ENCODE results near the gene MCAM.
A peak's percentile ranks its signal among the peaks of the same experiment; 100 is the strongest.

Gene MCAM

GRCh38 chr11:119316729-119317591 is at the start of gene MCAM:
MCAM (minus strand) TSS chr11:119317130; CDS start chr11:119317101, 29 bp downstream.
- DNase-seq, result peak; percentile 76

DNA sequence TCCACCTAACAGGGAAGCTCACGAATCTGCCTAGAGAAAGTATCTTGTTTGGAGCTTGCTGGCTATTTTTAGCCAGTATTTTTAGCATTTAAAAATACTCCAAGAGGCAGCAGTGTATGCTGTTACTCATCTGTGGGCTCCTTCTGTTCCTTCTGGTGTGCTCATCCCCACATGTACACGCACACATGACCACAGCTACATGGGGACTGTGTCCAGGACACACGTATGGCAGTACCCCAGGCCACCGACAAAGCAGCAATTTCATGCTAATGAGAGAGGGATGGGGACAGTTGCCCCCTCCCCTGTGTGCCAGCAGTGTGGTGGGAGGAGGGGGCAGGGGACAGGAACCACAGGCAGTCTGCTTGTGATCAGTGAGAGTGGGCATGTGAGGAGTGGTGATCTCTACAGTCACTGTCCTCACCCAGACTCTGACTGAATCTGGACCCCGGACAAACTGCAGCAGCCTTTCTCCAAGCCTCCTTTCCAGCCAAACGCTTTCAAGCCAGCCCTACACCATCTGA is 48.2 kb upstream of the MCAM start:
- no peak for DNase-seq

GRCh38 chr11:119363851-119364590 is 47.1 kb upstream of the MCAM start:
- DNase-seq, result no peak

GRCh38 chr11:119363081-119363850 is 46.3 kb upstream of the MCAM start:
- peak; percentile 40 for DNase-seq

DNA sequence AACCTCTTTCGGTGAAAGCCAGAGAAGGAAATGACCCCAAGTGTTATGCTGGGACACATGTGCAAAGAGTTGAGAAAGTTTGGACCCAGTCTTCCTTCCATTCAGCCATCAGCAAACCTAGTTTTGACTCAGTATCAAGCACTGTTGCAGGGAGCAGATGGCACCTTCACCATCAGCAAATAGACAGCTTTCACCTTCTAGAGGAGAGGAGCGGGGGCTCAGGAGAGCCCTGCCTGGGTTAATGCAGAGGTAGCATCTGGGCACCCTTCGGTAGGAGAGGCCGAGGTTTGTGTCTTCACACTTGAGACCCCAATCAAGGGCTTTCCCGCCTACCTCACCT is 45.8 kb upstream of the MCAM start:
- DNase-seq, result peak; percentile 33

GRCh38 chr11:119361941-119362725 is 45.2 kb upstream of the MCAM start:
- DNase-seq, result no peak

DNA sequence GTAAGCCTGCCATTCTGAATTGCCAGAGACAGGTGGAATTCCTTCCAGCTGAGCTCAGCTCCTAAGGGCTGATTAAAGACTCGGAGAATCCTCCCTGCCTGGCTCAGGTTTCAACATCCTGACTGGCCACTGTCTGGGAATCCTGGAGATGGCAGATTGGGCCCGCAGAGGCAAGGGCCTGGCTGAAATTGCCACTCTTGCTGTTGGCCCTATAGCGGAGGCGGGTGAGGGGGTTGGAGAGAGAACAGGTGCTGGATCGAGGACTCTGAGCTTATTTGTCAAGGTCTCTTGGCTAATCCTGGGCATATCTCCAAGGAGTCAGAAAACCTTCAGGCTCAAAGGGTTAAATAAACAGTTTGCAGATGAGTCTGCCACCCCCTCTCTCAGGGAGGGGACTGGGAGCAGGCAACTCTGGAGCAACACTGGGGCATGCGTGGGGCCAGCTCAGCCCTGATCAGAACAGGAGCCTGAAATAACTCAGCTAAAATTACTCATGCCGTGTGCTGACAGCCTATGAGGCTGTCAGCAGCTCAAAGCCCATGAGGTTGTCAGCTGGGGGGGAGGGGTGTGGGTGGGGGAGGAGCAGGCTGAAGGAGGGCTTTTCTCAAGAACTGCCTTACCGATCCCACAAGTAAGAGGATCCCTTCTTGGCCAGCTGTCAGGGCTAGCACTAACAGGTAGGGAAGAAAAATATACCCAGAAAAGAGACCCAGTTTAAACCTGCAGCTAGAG is 44.3 kb upstream of the MCAM start:
- DNase-seq, result no peak

DNA sequence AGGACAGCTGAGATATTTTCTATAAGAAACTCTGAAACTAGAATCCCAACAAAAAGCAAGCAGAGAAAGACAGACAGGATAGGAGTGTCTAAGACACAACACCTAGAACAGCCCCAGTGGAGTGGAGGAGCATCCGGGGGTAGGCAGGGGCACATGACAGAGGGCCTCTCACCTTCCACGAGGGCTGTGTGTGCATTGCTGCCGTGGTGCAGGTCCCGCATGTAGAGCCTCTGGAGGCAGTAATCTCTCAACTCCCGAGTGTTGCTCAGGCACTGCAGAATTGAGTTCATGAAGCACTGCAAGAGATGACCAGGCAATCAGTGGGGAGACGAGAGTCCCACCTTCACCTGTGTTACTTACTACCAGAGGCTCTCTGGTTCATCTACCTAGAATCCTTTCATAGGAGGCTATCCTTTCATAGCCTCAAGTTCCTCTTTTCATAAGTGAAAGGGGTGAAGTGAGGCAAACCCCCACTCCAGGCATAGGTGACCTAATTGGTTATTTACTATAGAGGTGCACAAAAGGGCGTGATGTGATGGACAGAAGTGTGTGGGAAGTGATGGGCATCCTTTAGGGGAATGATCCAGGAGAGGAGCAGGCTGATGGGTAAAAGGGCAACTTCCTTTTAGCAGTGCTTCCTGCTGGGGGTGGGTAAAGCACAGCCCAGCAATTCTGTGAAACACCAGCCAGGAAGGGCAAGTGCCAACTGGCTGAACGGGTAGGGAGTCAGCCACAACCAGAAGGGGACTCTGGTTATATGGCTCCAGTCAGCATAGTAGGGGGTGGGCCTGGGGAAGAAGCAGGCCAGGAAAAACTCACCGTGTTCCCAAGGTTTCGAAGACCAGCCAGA is 42.7 kb upstream of the MCAM start:
- no peak for DNase-seq

DNA sequence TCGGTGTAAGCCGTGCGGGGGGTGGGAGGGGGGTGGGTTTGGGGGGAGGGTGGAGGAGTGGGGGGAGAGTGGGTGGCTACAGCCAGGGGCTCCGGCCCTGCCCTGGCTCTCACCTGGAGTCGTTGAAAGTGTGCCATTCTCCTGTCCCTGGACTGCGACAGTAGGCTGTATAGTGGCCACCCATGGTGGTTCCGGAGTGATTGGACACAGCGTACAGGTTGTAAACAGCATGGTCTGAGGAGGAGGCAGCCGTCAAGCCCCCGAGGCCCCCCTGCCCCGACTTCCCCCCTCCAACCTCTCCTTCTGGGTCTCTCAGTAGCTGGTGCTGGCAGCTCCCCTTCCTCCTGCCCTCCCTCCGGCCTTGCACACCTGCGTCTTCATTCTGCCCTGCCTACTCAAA is 40.1 kb upstream of the MCAM start:
- no peak for DNase-seq

DNA sequence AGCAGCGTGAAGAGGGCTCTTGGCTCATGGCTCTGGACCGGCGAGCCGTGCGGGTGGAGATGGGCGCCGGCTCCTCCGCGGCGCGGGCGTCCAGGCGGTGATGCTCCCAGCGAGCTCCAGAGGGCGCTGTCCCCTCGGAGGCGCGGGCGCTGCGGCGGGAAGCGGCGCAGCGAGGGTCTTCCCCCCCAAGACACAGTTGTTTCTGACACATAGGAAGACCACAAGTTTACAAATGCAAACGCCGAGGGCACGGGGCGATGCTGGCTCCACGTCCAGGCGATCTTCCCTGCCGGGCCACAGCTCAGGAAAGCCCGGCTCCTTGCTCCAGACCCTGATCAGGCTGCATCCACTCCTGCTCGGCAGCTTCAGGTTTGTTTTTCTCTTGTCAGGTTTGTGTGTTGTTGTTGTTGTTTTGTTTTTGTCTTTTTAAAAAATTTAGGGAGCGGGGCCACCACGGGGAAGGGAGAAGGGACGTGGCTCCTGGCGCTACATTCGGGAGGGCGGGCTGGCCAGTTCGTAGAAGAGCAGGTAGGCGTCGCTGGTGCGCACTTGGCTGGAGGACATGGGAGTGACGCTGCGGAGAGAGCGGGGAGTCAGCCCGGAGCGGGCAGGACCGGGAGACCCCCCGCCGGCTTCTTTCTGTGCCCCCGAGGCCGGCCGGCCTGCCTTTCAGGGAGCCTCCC is 39.6 kb upstream of the MCAM start:
- DNase-seq, result peak; percentile 92

DNA sequence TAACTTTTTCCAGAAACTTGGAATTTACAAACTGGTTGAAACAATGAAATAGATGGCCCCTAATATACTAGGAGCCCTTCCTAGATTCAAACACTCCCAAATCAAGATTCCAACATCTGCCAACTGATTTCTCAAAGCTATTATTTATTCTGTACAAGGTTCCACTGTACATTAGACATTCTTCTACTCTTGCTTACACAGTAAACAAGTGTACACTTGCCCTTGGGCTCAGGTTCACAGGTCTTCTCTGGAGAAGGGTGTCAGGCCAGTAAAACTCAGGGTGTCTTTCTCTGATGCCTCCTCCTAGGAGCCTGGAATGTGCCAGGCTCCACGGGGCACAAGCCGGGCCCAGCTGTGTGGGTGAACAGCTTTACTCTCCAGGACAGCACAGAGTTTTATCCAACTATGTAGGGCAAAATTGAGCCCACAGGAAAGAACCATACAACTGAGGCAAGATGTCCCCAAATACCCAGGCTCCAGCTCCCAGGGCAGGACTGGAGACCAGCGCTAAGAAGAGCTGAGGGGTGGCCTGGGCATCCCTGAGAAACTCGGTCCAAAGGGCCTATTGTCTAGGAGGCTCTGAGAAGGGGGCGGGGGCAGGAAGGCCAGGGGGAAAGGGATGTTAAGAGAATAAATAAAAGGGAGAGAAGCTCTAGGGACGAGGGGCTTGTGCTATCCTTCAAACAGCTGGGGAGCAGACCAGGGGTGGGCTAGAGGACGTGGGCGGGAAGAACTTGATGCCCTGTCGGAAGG is 38.3 kb upstream of the MCAM start:
- DNase-seq, result no peak

- DNase-seq, result peak; percentile 50
Observed at GRCh38 chr11:119352857-119353260, 35.9 kb upstream of the MCAM start.

GRCh38 chr11:119351232-119351631 is 34.3 kb upstream of the MCAM start:
- DNase-seq, result no peak

- DNase-seq, result no peak
Observed at GRCh38 chr11:119350302-119350701, 33.4 kb upstream of the MCAM start.

DNA sequence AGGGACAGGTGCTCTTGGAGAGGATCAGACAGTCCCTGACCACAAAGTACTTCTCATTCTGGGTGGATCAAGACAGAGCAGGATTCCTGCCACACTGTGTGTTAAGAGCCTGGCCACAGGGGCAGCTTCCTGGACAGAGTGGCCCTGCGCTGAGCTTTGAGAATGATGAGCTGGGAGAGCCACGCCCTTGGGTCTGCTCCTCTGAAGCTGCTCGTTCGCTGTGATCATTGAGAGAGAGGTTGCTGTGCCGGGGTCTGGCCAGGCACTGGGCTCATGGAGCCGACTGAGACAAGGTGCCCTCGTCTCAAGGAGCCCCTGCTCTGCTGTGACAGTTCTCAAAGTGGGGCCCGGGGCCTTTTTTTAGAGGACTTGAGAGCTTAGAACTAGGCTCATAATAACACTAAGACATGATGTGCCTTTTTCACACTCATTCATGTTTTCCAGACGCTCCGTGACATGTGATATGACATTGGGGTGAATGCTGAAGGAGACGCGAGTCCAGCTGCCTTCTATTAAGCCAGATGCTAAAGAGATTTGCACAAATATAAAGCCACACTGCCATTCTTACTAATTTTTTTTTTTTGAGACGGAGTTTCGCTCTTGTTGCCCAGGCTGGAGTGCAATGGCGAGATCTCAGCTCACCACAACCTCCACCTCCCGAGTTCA is 31.1 kb upstream of the MCAM start:
- peak; percentile 45 for DNase-seq

DNA sequence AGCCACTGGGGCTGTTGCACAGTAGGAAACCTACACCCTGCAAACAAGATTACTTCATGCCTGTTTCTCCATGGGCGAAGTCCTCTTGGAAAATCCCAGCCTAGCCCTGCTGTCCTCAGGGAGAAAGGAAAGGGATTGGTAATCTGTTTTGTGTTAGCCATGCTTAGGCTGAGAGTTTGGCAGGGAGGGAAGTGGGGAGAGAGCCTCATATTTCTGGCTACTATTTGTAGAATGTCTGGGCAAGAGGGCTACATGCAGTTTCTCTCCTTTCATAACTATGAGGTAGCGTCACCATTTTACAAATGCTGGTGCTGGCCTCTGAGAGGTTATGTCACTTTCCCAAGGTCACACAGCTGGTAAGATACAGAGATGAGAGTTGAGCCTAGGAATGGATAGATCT is 30.3 kb upstream of the MCAM start:
- DNase-seq, result no peak

GRCh38 chr11:119346605-119347004 is 29.7 kb upstream of the MCAM start, which contains the start of gene MFRP:
MFRP (minus strand) TSS chr11:119346705; CDS start chr11:119346513, 192 bp downstream.
- DNase-seq, result no peak

GRCh38 chr11:119345685-119346084 is 28.8 kb upstream of the MCAM start:
- no peak for DNase-seq
